Loucy (cell line): ENCODE data around the gene NCBP1.

ENCODE experiments used
- H2AFZ ChIP-seq: fragments of 200-600 bp; sonication (generic); 2 replicates; pipeline ENCODE4 v1.6.0; 2016; ENCODE audit warnings: antibody characterized with exemption, mild to moderate bottlenecking, low read length, moderate library complexity
- H3F3A ChIP-seq: fragments of 200-600 bp; 2 replicates; pipeline ENCODE4 v1.6.0; 2016; ENCODE audit warnings: antibody characterized with exemption, low read depth, mild to moderate bottlenecking
- H3K27me3 ChIP-seq: fragments of 200-600 bp; sonication (generic); 2 replicates; pipeline ENCODE4 v1.6.1; 2014; ENCODE audit warnings: low read length, mild to moderate bottlenecking; ENCODE audit not compliant: insufficient read depth, poor library complexity, severe bottlenecking
- H3K36me3 ChIP-seq: fragments of 200-600 bp; sonication (generic); 2 replicates; pipeline ENCODE4 v1.6.1; 2016; ENCODE audit warnings: low read length; ENCODE audit not compliant: insufficient read depth
- H3K4me1 ChIP-seq: fragments of 200-600 bp; sonication (generic); 2 replicates; pipeline ENCODE4 v1.5.1; 2014; ENCODE audit warnings: low read length, mild to moderate bottlenecking; ENCODE audit not compliant: insufficient read depth, poor library complexity, severe bottlenecking
- H3K4me2 ChIP-seq: fragments of 200-600 bp; sonication (generic); 2 replicates; pipeline ENCODE4 v1.6.0; 2014; ENCODE audit warnings: antibody characterized with exemption, low read length, low read depth, mild to moderate bottlenecking; ENCODE audit not compliant: poor library complexity, severe bottlenecking
- H3K4me3 ChIP-seq: fragments of 200-600 bp; sonication (generic); 2 replicates; pipeline ENCODE4 v1.5.1; 2014; ENCODE audit warnings: low read length, mild to moderate bottlenecking, mixed read lengths; ENCODE audit not compliant: poor library complexity, severe bottlenecking
- H3K79me2 ChIP-seq: fragments of 200-600 bp; sonication (generic); 2 replicates; pipeline ENCODE4 v1.6.1; 2014; ENCODE audit warnings: low read length; ENCODE audit not compliant: insufficient read depth
- H3K9ac ChIP-seq: fragments of 200-600 bp; sonication (generic); 2 replicates; pipeline ENCODE4 v1.6.0; 2014; ENCODE audit warnings: mild to moderate bottlenecking, low read depth, low read length, moderate library complexity; ENCODE audit not compliant: poor library complexity, severe bottlenecking
- H3K9me2 ChIP-seq: fragments of 200-600 bp; sonication (generic); replicated peaks from 2 replicates; pipeline ENCODE4 v1.6.1; 2016; ENCODE audit warnings: low read depth, low read length, mixed read lengths
- H3K9me3 ChIP-seq: fragments of 200-600 bp; sonication (generic); 2 replicates; pipeline ENCODE4 v1.6.1; 2014; ENCODE audit warnings: mild to moderate bottlenecking, antibody characterized with exemption, low read length, low read depth; ENCODE audit not compliant: insufficient read depth
- H4K20me1 ChIP-seq: fragments of 200-600 bp; sonication (generic); 2 replicates; pipeline ENCODE4 v1.6.0; 2014; ENCODE audit warnings: antibody characterized with exemption, low read length, mild to moderate bottlenecking; ENCODE audit not compliant: insufficient read depth, poor library complexity, severe bottlenecking
- CTCF ChIP-seq: fragments of 200-600 bp; sonication (generic); conservative IDR thresholded peaks from 2 replicates; pipeline ENCODE4 v1.5.1; 2014; ENCODE audit warnings: mild to moderate bottlenecking, antibody characterized with exemption, low read length
- EZH2phosphoT487 ChIP-seq: fragments of 200-600 bp; IDR thresholded peaks from 2 replicates; pipeline ENCODE4 v1.6.1; 2018; ENCODE audit warnings: antibody characterized with exemption, mild to moderate bottlenecking, moderate library complexity, borderline replicate concordance

NCBP1 gene

GRCh38 chr9:97665742-97666141, 32.1 kb downstream of the NCBP1 start:
- Histone ChIP-seq H2AFZ (no peak overlapping the region), H3K27me3 (no peaks in the 10 kb centered on the region), H3K79me2 (no peaks in the 10 kb centered on the region), H4K20me1 (no peaks in the 10 kb centered on the region), H3K9ac (no peak overlapping the region), H3K4me3 (no peak overlapping the region), H3F3A (no peaks in the 10 kb centered on the region), H3K9me3 (no peaks in the 10 kb centered on the region), H3K4me2 (no peak overlapping the region), H3K4me1 (no peaks in the 10 kb centered on the region), H3K36me3 (peaks cover 97% of the 10 kb centered on the region; the same call in 1 of the 2 replicates), H3K9me2 (no peaks in the 10 kb centered on the region)
- TF ChIP-seq EZH2phosphoT487 = no peak
- no peak for TF ChIP-seq CTCF

- Histone ChIP-seq H3K4me1 (no peaks in the 10 kb centered on the region), H3K4me2 (no peak overlapping the region), H4K20me1 (no peaks in the 10 kb centered on the region), H3K79me2 (no peaks in the 10 kb centered on the region), H3K27me3 (no peaks in the 10 kb centered on the region), H2AFZ (no peak overlapping the region), H3K9ac (no peak overlapping the region), H3F3A (no peaks in the 10 kb centered on the region), H3K36me3 (peaks cover 97% of the 10 kb centered on the region; the same call in 1 of the 2 replicates), H3K4me3 (no peak overlapping the region), H3K9me2 (no peaks in the 10 kb centered on the region), H3K9me3 (no peaks in the 10 kb centered on the region)
- TF ChIP-seq CTCF = no peak
- TF ChIP-seq EZH2phosphoT487 = no peak
Observed at GRCh38 chr9:97666907-97667686, 33.5 kb downstream of the NCBP1 start.

- H3K27me3 ChIP-seq = no peaks in the 10 kb centered on the region
- H3K9ac ChIP-seq = no peak overlapping the region
- no peaks in the 10 kb centered on the region for H3K4me1 ChIP-seq
- no peaks in the 10 kb centered on the region for H3K79me2 ChIP-seq
- no peak overlapping the region for H3K4me2 ChIP-seq
- H3F3A ChIP-seq = no peaks in the 10 kb centered on the region
- peaks cover 96% of the 10 kb centered on the region; the same call in 1 of the 2 replicates for H3K36me3 ChIP-seq
- no peaks in the 10 kb centered on the region for H4K20me1 ChIP-seq
- no peak overlapping the region for H3K4me3 ChIP-seq
- H3K9me3 ChIP-seq = no peaks in the 10 kb centered on the region
- no peak for TF ChIP-seq CTCF
- TF ChIP-seq EZH2phosphoT487 = no peak
- H3K9me2 ChIP-seq = no peaks in the 10 kb centered on the region
- H2AFZ ChIP-seq = no peak overlapping the region
Observed at GRCh38 chr9:97668485-97668884, 34.9 kb downstream of the NCBP1 start.
